D721Med (cell line): ENCODE data around the gene MS4A7.

Experiments
- DNase-seq: peaks from one replicate; pipeline ENCODE4 v3.0.0; 2011; ENCODE audit warnings: low spot score; ENCODE audit not compliant: insufficient read length
- FAIRE-seq: peaks from 2 replicates; lab custom pipeline; 2011; peaks lifted over from hg19 to GRCh38; lab: Jason Lieb, UNC
- TF ChIP-seq, protein P1 (sequence below): IDR thresholded peaks from 2 replicates; pipeline ENCODE4 v1.5.1; 2012; ENCODE audit warnings: mild to moderate bottlenecking, control low read depth; ENCODE audit not compliant: insufficient read depth; ENCODE audit errors: missing control alignments

Gene MS4A7

DNA sequence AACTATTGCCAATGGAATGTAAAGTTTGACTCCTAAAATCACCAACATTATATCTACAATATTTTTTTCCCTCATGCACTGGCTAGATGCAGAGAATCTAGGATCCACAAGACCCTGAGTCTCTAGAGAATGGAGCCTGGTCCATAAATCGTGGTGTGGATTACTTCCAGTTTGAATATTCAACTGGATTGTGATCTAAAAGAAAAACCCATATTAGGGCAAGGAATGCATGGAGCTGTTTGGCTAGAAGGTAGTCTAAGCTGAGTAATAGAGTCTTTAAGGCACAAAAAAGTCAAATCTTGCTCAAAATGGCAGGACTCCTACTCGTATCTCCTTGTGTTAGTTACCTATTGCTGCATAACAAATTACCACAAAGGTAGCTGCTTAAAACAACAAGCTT lies 41.7 kb downstream of the MS4A7 start:
- FAIRE-seq, result no peak
- no peak for DNase-seq
- TF ChIP-seq, protein P1, sequence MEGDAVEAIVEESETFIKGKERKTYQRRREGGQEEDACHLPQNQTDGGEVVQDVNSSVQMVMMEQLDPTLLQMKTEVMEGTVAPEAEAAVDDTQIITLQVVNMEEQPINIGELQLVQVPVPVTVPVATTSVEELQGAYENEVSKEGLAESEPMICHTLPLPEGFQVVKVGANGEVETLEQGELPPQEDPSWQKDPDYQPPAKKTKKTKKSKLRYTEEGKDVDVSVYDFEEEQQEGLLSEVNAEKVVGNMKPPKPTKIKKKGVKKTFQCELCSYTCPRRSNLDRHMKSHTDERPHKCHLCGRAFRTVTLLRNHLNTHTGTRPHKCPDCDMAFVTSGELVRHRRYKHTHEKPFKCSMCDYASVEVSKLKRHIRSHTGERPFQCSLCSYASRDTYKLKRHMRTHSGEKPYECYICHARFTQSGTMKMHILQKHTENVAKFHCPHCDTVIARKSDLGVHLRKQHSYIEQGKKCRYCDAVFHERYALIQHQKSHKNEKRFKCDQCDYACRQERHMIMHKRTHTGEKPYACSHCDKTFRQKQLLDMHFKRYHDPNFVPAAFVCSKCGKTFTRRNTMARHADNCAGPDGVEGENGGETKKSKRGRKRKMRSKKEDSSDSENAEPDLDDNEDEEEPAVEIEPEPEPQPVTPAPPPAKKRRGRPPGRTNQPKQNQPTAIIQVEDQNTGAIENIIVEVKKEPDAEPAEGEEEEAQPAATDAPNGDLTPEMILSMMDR, result no peak

DNA sequence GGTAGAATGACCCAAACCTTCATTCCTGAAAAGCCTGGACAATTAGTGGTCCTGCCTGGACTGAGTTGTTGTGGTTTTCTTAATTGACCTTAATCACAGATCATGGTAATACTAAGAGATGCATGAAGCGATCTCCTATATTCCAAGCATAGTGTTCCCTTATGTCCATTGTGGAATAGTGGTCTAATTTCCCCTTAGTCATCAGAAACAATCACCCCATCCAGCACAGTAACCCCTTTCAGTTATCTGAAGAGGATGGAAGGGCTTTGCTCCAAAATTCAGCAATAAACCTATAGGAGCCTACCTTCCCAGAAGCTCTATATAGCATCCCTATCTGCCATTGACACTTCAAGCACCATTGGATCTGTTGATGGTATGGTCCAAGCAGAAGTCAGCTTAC lies 44.3 kb downstream of the MS4A7 start:
- DNase-seq, result no peak
- TF ChIP-seq, protein P1, result no peak
- FAIRE-seq, result no peak

DNA sequence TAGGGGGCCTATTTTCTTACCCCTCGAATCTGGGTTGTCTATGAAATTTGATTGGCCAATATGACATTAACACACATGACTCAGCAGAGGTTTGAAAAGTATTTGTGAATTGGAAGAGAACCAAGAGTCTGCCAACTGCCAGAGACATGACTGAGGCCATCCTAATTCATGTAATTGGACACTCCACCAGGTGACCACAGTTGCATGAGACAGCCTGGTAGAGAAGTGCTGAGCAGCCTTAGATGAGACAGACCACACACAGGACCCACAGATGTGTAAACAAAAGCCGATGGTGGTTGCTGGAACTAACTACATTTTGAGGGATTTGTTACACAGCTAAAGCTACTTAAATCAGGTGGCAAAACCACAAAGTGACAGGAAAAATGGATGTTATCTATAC lies 50.2 kb downstream of the MS4A7 start:
- no peak for DNase-seq
- TF ChIP-seq, protein P1, result no peak
- FAIRE-seq, result no peak

DNA sequence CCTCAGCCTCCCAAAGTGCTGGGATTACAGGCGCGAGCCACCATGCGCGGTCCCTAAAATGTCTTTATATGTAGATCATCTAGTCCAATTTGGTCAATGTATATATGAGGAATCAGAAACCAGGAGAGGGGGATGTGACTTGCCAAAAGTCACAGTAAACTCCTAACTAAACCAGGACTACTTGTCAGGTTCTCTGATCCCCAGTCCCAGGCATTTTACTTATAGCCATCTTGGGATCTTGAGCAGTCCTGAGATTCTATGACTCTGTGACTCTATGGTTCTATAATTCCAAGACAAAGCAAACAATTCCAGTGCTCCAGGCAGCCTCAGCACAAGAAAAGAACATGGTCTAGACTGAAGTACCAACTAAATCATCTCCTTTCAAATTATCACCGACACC lies 50.9 kb downstream of the MS4A7 start, which contains the start of gene MS4A5:
Gene MS4A5, plus strand, starts transcription at position 301 of the 400 bp plus-strand sequence. CDS start 103 bp downstream, outside the sequence.
- DNase-seq (no peak), FAIRE-seq (no peak)
- TF ChIP-seq, protein P1, result no peak

DNA sequence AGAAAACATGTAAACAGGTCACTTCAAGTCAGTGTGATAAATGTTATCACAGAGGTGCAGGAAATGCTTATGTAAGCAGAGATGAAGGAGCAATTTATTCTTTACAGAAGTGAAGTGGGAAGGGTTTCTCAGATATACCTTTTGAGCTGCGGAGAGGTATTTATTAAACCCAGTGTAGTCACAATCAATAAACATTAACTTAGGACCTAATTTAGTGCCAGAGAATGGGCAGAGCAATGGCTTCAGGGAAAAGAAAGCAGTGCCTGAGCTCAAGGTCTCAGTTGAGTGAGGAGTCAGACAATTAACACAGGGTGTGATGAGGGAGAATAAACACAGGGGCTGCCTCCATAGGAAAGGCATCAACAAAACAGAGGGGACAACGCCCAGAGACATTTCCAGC lies 52.9 kb downstream of the MS4A7 start:
- DNase-seq (no peak), FAIRE-seq (no peak)
- TF ChIP-seq, protein P1, result no peak

DNA sequence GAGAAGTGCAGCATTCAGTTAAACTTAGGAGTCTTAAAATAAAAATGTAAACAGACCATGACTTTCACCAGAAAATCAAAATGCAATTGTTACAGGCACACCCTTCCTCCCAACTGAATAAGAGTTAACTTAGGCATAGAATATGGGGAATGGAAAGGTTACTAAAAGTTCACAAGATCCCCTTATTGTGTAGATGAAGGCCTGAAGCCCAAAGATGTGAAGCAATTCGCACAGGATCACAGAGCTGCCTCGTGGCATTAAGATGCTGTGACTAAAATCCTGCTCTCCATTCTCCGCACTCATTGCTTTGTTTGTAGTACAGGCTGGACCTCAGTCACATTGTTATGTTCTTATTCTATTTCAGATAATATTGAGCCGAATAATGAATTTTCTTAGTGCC lies 55.1 kb downstream of the MS4A7 start:
- DNase-seq (no peak), FAIRE-seq (no peak)
- TF ChIP-seq, protein P1, result no peak
